CD4-positive, alpha-beta T cell (primary cell): ENCODE data around the gene FAM180A. TPM values are rescaled to one million over a fixed set of nuclear protein-coding genes. Genes with fewer than 3 reads are reported as not detected.

Experiments
- ATAC-seq: fragments of 200-7000 bp; cut with Tn5 transposase; one replicate; pipeline ENCODE4 v1.10.0; 2022; ENCODE audit warnings: mild to moderate bottlenecking; ENCODE audit not compliant: poor library complexity
- CTCF ChIA-PET: fragments of 350-600 bp; sonication (Branson Sonifier 250); formaldehyde crosslinking; loops from one replicate; lab custom pipeline; 2021; ENCODE audit warnings: antibody characterized with exemption, inconsistent platforms; lab: Charles Lee
- POLR2A ChIA-PET: fragments of 350-600 bp; sonication (Branson Sonifier 250); formaldehyde crosslinking; loops from one replicate; lab custom pipeline; 2021; ENCODE audit warnings: antibody characterized with exemption, inconsistent platforms; lab: Charles Lee
- DNase-seq, 14 experiments: peaks; one replicate each; pipeline ENCODE4 v3.0.0-alpha.2; 2013 to 2020; ENCODE audit warnings: mixed read lengths in 2 of 14
- H3K27ac ChIP-seq, 2 donors: one replicate each; pipeline versions ENCODE4 v1.5.1 to v1.7.0; 2013; ENCODE audit warnings: low read length in 2 of 2, low read depth in 1 of 2, mild to moderate bottlenecking in 1 of 2
- H3K27me3 ChIP-seq, 2 experiments: 1 replicate in 1 of 2; 2 replicates in 1 of 2; pipeline versions ENCODE4 v1.6.1 to v1.7.0; 2013; ENCODE audit warnings: low read length in 2 of 2, control low read depth in 1 of 2, mild to moderate bottlenecking in 1 of 2, moderate library complexity in 1 of 2; ENCODE audit not compliant: insufficient read depth in 2 of 2, control insufficient read depth in 1 of 2
- H3K36me3 ChIP-seq: one replicate; pipeline ENCODE4 v1.6.1; 2013; ENCODE audit warnings: low read length, control low read depth; ENCODE audit not compliant: insufficient read depth
- H3K4me1 ChIP-seq: one replicate; pipeline ENCODE4 v1.6.1; 2013; ENCODE audit warnings: low read length, control low read depth; ENCODE audit not compliant: insufficient read depth
- H3K4me3 ChIP-seq: one replicate; pipeline ENCODE4 v1.5.1; 2013; ENCODE audit warnings: mild to moderate bottlenecking, low read length, moderate library complexity
- H3K9me3 ChIP-seq, 2 experiments: 1 replicate in 1 of 2; 2 replicates in 1 of 2; pipeline versions ENCODE4 v1.6.1 to v1.7.0; 2013; ENCODE audit warnings: low read length in 2 of 2, mild to moderate bottlenecking in 2 of 2, control low read depth in 1 of 2, moderate library complexity in 1 of 2; ENCODE audit not compliant: control insufficient read depth in 1 of 2, insufficient read depth in 1 of 2
- H3K27ac Mint-ChIP-seq: one replicate; pipeline ENCODE4 v1.8.0; 2020; ENCODE audit warnings: mixed read lengths
- H3K27me3 Mint-ChIP-seq: one replicate; pipeline ENCODE4 v1.8.0; 2021; ENCODE audit warnings: mixed read lengths
- H3K36me3 Mint-ChIP-seq: one replicate; pipeline ENCODE4 v1.8.0; 2021; ENCODE audit warnings: low read depth, mixed read lengths
- H3K4me1 Mint-ChIP-seq: one replicate; pipeline ENCODE4 v1.8.0; 2021; ENCODE audit warnings: low read depth, mixed read lengths
- H3K4me3 Mint-ChIP-seq: one replicate; pipeline ENCODE4 v1.8.0; 2020; ENCODE audit warnings: mild to moderate bottlenecking, mixed read lengths
- H3K9me3 Mint-ChIP-seq: one replicate; pipeline ENCODE4 v1.8.0; 2020; ENCODE audit warnings: mixed read lengths
- CTCF ChIP-seq: fragments of 200-600 bp; IDR thresholded peaks from one replicate; pipeline ENCODE4 v1.8.0; 2022; ENCODE audit warnings: antibody characterized with exemption, mild to moderate bottlenecking
- intact Hi-C, 2 experiments: fragments of 100-400 bp; cut with DNase I in 1 of 2; cut with micrococcal nuclease in 1 of 2; formaldehyde crosslinking; loops; one replicate each; pipeline versions ENCODE4 v1.15.1 to v1.9.0; 2023 to 2025; cut with DNase I, micrococcal nuclease
- total RNA-seq, 174 experiments: library from RNA in 2 of 174; stranded (reverse) in 2 of 174; gene quantifications; one replicate each; pipeline ENCODE4 v1.2.3 and lab custom pipeline; 2021 to 2026

FAM180A gene
- total RNA-seq, 2 experiments from 2014 or later, result not detected

GRCh38 chr7:135706038-135706742, 42.4 kb downstream of the FAM180A start:
- Mint-ChIP-seq H3K9me3 (no peaks in the 10 kb centered on the region), H3K27me3 (no peaks in the 10 kb centered on the region), H3K27ac (no peak overlapping the region), H3K36me3 (no peaks in the 10 kb centered on the region), H3K4me1 (no peaks in the 10 kb centered on the region), H3K4me3 (no peak overlapping the region)
- intact Hi-C loops, result no loop called here
- DNase-seq (no peak), ATAC-seq (no peak)
- ChIA-PET CTCF (no interaction called here), POLR2A (no interaction called here)
- H3K27me3 ChIP-seq, result no peaks in the 10 kb centered on the region
- TF ChIP-seq CTCF, result no peak
- H3K36me3 ChIP-seq, result no peaks in the 10 kb centered on the region
- H3K4me1 ChIP-seq, result no peaks in the 10 kb centered on the region
- H3K4me3 ChIP-seq, result no peak overlapping the region
- H3K9me3 ChIP-seq, result no peaks in the 10 kb centered on the region
- H3K27ac ChIP-seq, result no peak overlapping the region

GRCh38 chr7:135704698-135705097, 43.9 kb downstream of the FAM180A start:
- Mint-ChIP-seq H3K27ac (no peak overlapping the region), H3K27me3 (no peaks in the 10 kb centered on the region)

GRCh38 chr7:135704074-135704473, 44.5 kb downstream of the FAM180A start:
- POLR2A ChIA-PET, result no interaction called here
- H3K27ac ChIP-seq, result no peak overlapping the region
- Mint-ChIP-seq H3K4me1 (no peaks in the 10 kb centered on the region), H3K27ac (no peak overlapping the region), H3K9me3 (no peaks in the 10 kb centered on the region), H3K36me3 (peaks cover 5% of the 10 kb centered on the region), H3K27me3 (no peaks in the 10 kb centered on the region), H3K4me3 (no peak overlapping the region)
- ATAC-seq, result no peak
- no peak for DNase-seq
- H3K27me3 ChIP-seq, result no peaks in the 10 kb centered on the region
- no peak overlapping the region for H3K4me3 ChIP-seq
- intact Hi-C loops, result no loop called here
- no peaks in the 10 kb centered on the region for H3K4me1 ChIP-seq
- CTCF ChIA-PET, result no interaction called here
- TF ChIP-seq CTCF, result no peak
- H3K36me3 ChIP-seq, result no peaks in the 10 kb centered on the region
- no peaks in the 10 kb centered on the region for H3K9me3 ChIP-seq

More at GRCh38 chr7:135704698-135705097, 43.9 kb downstream of the FAM180A start:
- H3K9me3 Mint-ChIP-seq, result no peaks in the 10 kb centered on the region
- H3K4me1 Mint-ChIP-seq, result no peaks in the 10 kb centered on the region
- Histone ChIP-seq H3K36me3 (no peaks in the 10 kb centered on the region), H3K4me3 (no peak overlapping the region), H3K4me1 (no peaks in the 10 kb centered on the region), H3K27me3 (no peaks in the 10 kb centered on the region), H3K9me3 (no peaks in the 10 kb centered on the region), H3K27ac (no peak overlapping the region)
- H3K36me3 Mint-ChIP-seq, result peaks cover 5% of the 10 kb centered on the region
- H3K4me3 Mint-ChIP-seq, result no peak overlapping the region
- ChIA-PET CTCF (no interaction called here), POLR2A (no interaction called here)
- TF ChIP-seq CTCF, result no peak
- DNase-seq, result no peak
- no peak for ATAC-seq
- intact Hi-C loops, result no loop called here
